Spleen (tissue), 11 donors: ENCODE results near the gene RANBP17. TPM values are rescaled to one million over a fixed set of nuclear protein-coding genes. Genes with fewer than 3 reads are reported as not detected.
"Not testable (repeated sequence)": the region's sequence is repeated elsewhere in the genome, so short reads cannot be mapped to it uniquely, and the experiment has no call there.

Source experiments
- DNase-seq: peaks from one replicate; pipeline ENCODE4 v3.0.0-alpha.2; 2020
- H3K27ac ChIP-seq, 8 donors: fragments of 200-600 bp; sonication (generic) in 7 of 8; 1 replicate in 4 of 8; 2 replicates in 4 of 8; pipeline versions ENCODE4 v1.5.0 to v1.8.0; 2016 to 2021; ENCODE audit warnings: inconsistent platforms in 4 of 8, mild to moderate bottlenecking in 4 of 8, moderate library complexity in 1 of 8
- H3K27me3 ChIP-seq, 7 donors: fragments of 200-600 bp; sonication (generic) in 6 of 7; replicated peaks in 1 of 7; 1 replicate in 4 of 7; 2 replicates in 3 of 7; pipeline versions ENCODE4 v1.5.0 to v1.8.0; 2016 to 2021; ENCODE audit warnings: inconsistent platforms in 3 of 7, mild to moderate bottlenecking in 1 of 7
- H3K36me3 ChIP-seq, 6 donors: fragments of 200-600 bp; sonication (generic) in 5 of 6; 1 replicate in 4 of 6; 2 replicates in 2 of 6; pipeline versions ENCODE4 v1.5.0 to v1.8.0; 2016 to 2021; ENCODE audit warnings: inconsistent platforms in 2 of 6
- H3K4me1 ChIP-seq, 6 donors: fragments of 200-600 bp; sonication (generic) in 5 of 6; 1 replicate in 3 of 6; 2 replicates in 3 of 6; pipeline versions ENCODE4 v1.5.0 to v1.8.0; 2016 to 2021; ENCODE audit warnings: inconsistent platforms in 3 of 6
- H3K4me3 ChIP-seq, 8 donors: fragments of 200-600 bp; sonication (generic) in 7 of 8; 1 replicate in 4 of 8; 2 replicates in 4 of 8; pipeline versions ENCODE4 v1.5.0 to v1.8.0; 2016 to 2021; ENCODE audit warnings: inconsistent platforms in 4 of 8, mild to moderate bottlenecking in 4 of 8, moderate library complexity in 2 of 8
- H3K9me3 ChIP-seq, 8 donors: fragments of 200-600 bp; sonication (generic) in 7 of 8; 1 replicate in 4 of 8; 2 replicates in 4 of 8; pipeline versions ENCODE4 v1.5.0 to v1.8.0; 2016 to 2021; ENCODE audit warnings: inconsistent platforms in 4 of 8
- POLR2A ChIP-seq, 3 donors: fragments of 450-650 bp; IDR thresholded peaks; one replicate each; pipeline ENCODE4 v1.5.1; 2017; ENCODE audit warnings: antibody characterized with exemption in 3 of 3, mild to moderate bottlenecking in 1 of 3
- POLR2AphosphoS5 ChIP-seq, 3 donors: sonication (generic); formaldehyde crosslinking; IDR thresholded peaks; one replicate each; pipeline ENCODE4 v1.5.1; 2017; ENCODE audit warnings: antibody characterized with exemption in 3 of 3
- WGBS, 5 donors: extraction: QIAGEN DNeasy Blood & Tissue Kit in 3 of 5; methylation state at CpG; one replicate each; pipeline versions ENCODE4 v1.1.5 to v1.1.7; 2013 to 2018; 5-methylcytosine and 5-hydroxymethylcytosine counted together
- intact Hi-C: fragments of 100-400 bp; cut with DNase I; formaldehyde crosslinking; loops from one replicate; pipeline ENCODE4 v1.15.0; 2023; ENCODE audit warnings: low total_unique reads
- polyA plus RNA-seq, 3 donors: library from polyadenylated mRNA; stranded (reverse); fragments of 200-250 nt; gene quantifications; one replicate each; pipeline ENCODE4 v1.2.1, GENCODE V29; 2013
- total RNA-seq, 7 donors: library from RNA; depleted of rRNA in 3 of 7; stranded (reverse); fragments of >200 nt in 3 of 7; fragmentation: NEBNext Ultra II Directional in 4 of 7; extraction: Animal tissue kit (Norgen Biotek cat#: 25700) in 4 of 7; gene quantifications; one replicate each; pipeline versions ENCODE4 v1.1.0 to v1.2.1, GENCODE V29; 2016 to 2021
- TF ChIP-seq, protein P1 (sequence below), 11 experiments: fragments of 200-600 bp in 7 of 11; fragments of 450-650 bp in 4 of 11; sonication (generic) in 4 of 11; IDR thresholded peaks in 8 of 11; conservative IDR thresholded peaks in 3 of 11; 1 replicate in 7 of 11; 2 replicates in 4 of 11; pipeline versions ENCODE4 v1.4.0 to v1.8.0; 2016 to 2021; ENCODE audit warnings: antibody characterized with exemption in 11 of 11, inconsistent platforms in 4 of 11, mild to moderate bottlenecking in 1 of 11
- donor health status: healthy with polysubstance abuse.
- donor health status: DM: no; HTN: no; CAD: no; lungs with moderate emphysema.
- donor health status: DM: no; HTN: no; CAD: no.
- donor health status: Bipolar disorder and iron deficiency.
- donor health status: healthy.
- donor health status: DM: no; HTN: no; CAD: no.
- donor health status: DM: yes; HTN: yes; CAD: no.

The RANBP17 gene
- total and polyA plus RNA-seq, 10 donors, result 0.56 to 6.6 (median 3.4) TPM

DNA sequence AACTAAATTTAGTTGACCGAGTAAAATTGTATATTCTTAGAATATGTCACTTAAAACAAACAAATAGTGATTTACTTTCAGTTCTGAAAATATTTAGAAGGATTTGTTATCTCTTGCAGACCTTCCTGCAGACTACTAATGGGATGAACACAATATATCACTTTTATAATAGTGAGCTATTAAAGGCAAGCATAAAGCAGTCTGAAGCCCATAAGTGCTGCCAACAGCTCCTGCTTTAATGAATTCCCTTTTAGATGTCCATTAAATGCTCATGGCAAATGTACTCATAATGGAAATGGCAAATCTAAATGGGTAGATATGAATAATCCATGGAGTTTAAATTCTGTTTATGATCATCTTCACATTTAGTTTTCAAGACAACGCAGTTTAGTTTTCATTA lies 170.2 kb downstream of the RANBP17 start:
- 85 to 96% (median 92%) methylated on average over 2 of the region's 2 CpGs for WGBS, 5 donors
- Histone ChIP-seq H3K36me3 (no peaks in the 10 kb centered on the region), H3K27me3 (no peaks in the 10 kb centered on the region), H3K9me3 (no peaks in the 10 kb centered on the region), H3K4me1 (no peaks in the 10 kb centered on the region), H3K4me3 (no peak overlapping the region), H3K27ac (no peak overlapping the region)
- TF ChIP-seq, protein P1, sequence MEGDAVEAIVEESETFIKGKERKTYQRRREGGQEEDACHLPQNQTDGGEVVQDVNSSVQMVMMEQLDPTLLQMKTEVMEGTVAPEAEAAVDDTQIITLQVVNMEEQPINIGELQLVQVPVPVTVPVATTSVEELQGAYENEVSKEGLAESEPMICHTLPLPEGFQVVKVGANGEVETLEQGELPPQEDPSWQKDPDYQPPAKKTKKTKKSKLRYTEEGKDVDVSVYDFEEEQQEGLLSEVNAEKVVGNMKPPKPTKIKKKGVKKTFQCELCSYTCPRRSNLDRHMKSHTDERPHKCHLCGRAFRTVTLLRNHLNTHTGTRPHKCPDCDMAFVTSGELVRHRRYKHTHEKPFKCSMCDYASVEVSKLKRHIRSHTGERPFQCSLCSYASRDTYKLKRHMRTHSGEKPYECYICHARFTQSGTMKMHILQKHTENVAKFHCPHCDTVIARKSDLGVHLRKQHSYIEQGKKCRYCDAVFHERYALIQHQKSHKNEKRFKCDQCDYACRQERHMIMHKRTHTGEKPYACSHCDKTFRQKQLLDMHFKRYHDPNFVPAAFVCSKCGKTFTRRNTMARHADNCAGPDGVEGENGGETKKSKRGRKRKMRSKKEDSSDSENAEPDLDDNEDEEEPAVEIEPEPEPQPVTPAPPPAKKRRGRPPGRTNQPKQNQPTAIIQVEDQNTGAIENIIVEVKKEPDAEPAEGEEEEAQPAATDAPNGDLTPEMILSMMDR (IDR thresholded peaks at IDR 0.05 in 8 of 11, conservative IDR thresholded peaks at IDR 0.05 in 3 of 11), result no peak
- TF ChIP-seq POLR2AphosphoS5 (IDR thresholded peaks at IDR 0.05), result no peak
- no peak for TF ChIP-seq POLR2A (IDR thresholded peaks at IDR 0.05)
- intact Hi-C loops, result no loop called here
- DNase-seq, result no peak

DNA sequence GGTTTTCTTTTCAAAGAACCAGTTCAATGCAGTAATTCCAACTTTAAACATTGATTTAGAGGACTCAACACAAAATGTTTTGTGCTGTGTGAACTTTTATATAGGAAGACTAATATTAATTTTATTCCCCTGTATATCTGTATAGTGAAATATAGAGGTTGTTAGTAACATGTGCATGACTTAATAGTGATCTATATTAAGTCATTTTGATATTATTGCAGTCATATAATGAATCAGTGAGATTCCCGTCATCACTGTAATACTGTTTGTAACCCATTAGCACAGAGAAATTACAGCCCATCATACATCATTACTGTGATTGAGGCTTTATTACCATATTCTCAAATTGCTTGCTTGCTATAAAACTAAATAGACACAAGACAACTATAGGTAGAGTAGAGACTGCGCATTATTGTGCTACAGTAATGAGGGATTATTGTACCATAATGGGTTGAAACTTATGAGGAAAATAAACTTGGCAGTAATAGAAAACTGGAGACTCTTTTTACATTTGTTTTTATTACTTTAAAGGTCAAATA lies 170.7 kb downstream of the RANBP17 start:
- TF ChIP-seq, protein P1 (IDR thresholded peaks at IDR 0.05 in 8 of 11, conservative IDR thresholded peaks at IDR 0.05 in 3 of 11), result no peak
- TF ChIP-seq POLR2A (IDR thresholded peaks at IDR 0.05) (no peak), POLR2AphosphoS5 (IDR thresholded peaks at IDR 0.05) (no peak)
- H3K9me3 ChIP-seq, result no peaks in the 10 kb centered on the region
- H3K4me1 ChIP-seq, result no peaks in the 10 kb centered on the region
- no peak overlapping the region for H3K4me3 ChIP-seq
- no peak overlapping the region for H3K27ac ChIP-seq
- H3K27me3 ChIP-seq, result no peaks in the 10 kb centered on the region
- H3K36me3 ChIP-seq, result no peaks in the 10 kb centered on the region
- no peak for DNase-seq
- WGBS, 5 donors, result 89 to 98% (median 95%) methylated on average over 2 of the region's 2 CpGs
- intact Hi-C loops, result no loop called here

DNA sequence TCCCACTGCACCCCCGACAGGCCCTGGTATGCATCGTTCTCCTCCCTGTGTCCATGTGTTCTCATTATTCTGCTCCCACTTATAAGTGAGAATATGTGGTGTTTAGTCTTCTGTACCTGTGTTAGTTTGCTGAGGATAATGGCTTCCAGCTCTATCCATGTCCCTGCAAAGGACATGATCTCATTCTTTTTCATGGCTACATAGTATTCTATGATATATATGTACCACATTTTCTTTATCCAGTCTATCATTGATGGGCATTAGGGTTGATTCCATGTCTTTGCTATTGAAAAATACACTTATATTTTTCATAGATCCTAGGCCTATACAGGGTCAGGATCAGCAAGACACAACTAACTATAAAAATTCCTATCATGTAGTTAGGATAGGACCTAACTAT lies 180.1 kb downstream of the RANBP17 start:
- H3K27ac ChIP-seq, H3K4me1 ChIP-seq, H3K4me3 ChIP-seq, H3K36me3 ChIP-seq, H3K9me3 ChIP-seq, DNase-seq, H3K27me3 ChIP-seq, intact Hi-C loops: not testable (repeated sequence)
- WGBS, 5 donors, result 88 to 97% (median 94%) methylated on average over 2 of the region's 2 CpGs

GRCh38 chr5:171050916-171051315 lies 189.1 kb downstream of the RANBP17 start:
- H3K4me1 ChIP-seq, result no peaks in the 10 kb centered on the region
- no peak overlapping the region for H3K27ac ChIP-seq
- no peaks in the 10 kb centered on the region for H3K27me3 ChIP-seq
- intact Hi-C loops, result no loop called here
- no peak for DNase-seq
- H3K36me3 ChIP-seq, result no peaks in the 10 kb centered on the region
- H3K4me3 ChIP-seq, result no peak overlapping the region
- no peak for TF ChIP-seq POLR2A (IDR thresholded peaks at IDR 0.05)
- peaks cover 0 to 23% (median 14%) of the 10 kb centered on the region in 8 donors for H3K9me3 ChIP-seq
- 83 to 96% (median 93%) methylated on average over 1 of the region's 1 CpG for WGBS, 5 donors

DNA sequence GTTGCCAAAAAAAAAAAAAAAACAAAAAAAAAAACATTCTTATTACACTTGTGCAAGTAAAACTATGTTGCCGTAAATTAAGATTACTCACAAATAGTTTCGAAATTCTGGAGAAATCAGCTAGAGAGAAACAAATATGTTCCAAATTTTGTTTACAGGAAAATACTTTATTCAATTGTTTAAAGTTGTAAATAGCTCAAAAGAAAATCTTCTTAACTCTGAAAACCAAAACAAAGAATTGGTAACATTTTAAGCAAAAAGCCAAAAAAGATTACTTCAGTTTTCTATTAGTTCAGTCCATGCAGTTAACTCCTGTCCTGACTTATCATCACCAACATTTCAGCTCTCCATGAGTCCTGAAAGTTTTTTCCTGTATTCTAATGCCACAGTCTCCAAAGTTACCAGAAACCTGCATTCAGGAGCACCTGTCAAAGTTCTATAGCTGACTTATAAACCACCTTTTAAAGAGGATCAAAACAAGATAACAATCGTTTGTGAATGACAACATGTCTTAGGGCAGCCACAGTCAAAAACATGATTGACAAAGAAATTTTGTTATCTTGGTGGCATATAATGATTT lies 194.1 kb downstream of the RANBP17 start:
- H3K36me3 ChIP-seq, result no peaks in the 10 kb centered on the region
- peaks cover 0 to 42% (median 35%) of the 10 kb centered on the region in 8 donors for H3K9me3 ChIP-seq
- no peaks in the 10 kb centered on the region for H3K4me1 ChIP-seq
- TF ChIP-seq POLR2A (IDR thresholded peaks at IDR 0.05) (no peak), POLR2AphosphoS5 (IDR thresholded peaks at IDR 0.05) (no peak)
- TF ChIP-seq, protein P1 (IDR thresholded peaks at IDR 0.05 in 8 of 11, conservative IDR thresholded peaks at IDR 0.05 in 3 of 11), result no peak
- no peak for DNase-seq
- no peaks in the 10 kb centered on the region for H3K27me3 ChIP-seq
- H3K4me3 ChIP-seq, result no peak overlapping the region
- no peak overlapping the region for H3K27ac ChIP-seq
- intact Hi-C loops, result no loop called here
- 85 to 95% (median 90%) methylated on average over 3 of the region's 3 CpGs for WGBS, 5 donors
